H9 (cell line): ENCODE measurements around the gene SLC16A2. TPM values are rescaled to one million over a fixed set of nuclear protein-coding genes. Genes with fewer than 3 reads are reported as not detected.

Experiments
- DNase-seq: peaks from one replicate; pipeline ENCODE4 v3.0.0-alpha.2; 2017
- H2AFZ ChIP-seq: one replicate; pipeline ENCODE4 v1.6.1; 2013; ENCODE audit warnings: mild to moderate bottlenecking, low read length, control low read depth, moderate library complexity
- H2AK5ac ChIP-seq: 2 replicates; pipeline ENCODE4 v1.6.1; 2013; ENCODE audit warnings: low read length, control low read depth, mixed read lengths; ENCODE audit not compliant: insufficient read length
- H2BK120ac ChIP-seq: one replicate; pipeline ENCODE4 v1.6.1; 2013; ENCODE audit warnings: low read depth, mild to moderate bottlenecking, low read length, control low read depth, inconsistent platforms; ENCODE audit not compliant: poor library complexity, severe bottlenecking
- H2BK12ac ChIP-seq: 2 replicates; pipeline ENCODE4 v1.6.1; 2013; ENCODE audit warnings: low read length, control low read depth, mixed read lengths, low read depth; ENCODE audit not compliant: insufficient read length
- H2BK15ac ChIP-seq: 2 replicates; pipeline ENCODE4 v1.6.1; 2013; ENCODE audit warnings: low read depth, low read length, control low read depth
- H2BK20ac ChIP-seq: one replicate; pipeline ENCODE4 v1.6.1; 2013; ENCODE audit warnings: low read depth, mild to moderate bottlenecking, low read length, control low read depth, inconsistent platforms; ENCODE audit not compliant: poor library complexity, severe bottlenecking
- H2BK5ac ChIP-seq: 2 replicates; pipeline ENCODE4 v1.6.1; 2013; ENCODE audit warnings: low read length, control low read depth, mixed read lengths; ENCODE audit not compliant: insufficient read length
- H3K14ac ChIP-seq: 2 replicates; pipeline ENCODE4 v1.6.1; 2013; ENCODE audit warnings: low read length, control low read depth; ENCODE audit not compliant: insufficient read depth
- H3K18ac ChIP-seq: 2 replicates; pipeline ENCODE4 v1.6.1; 2013; ENCODE audit warnings: low read depth, mild to moderate bottlenecking, mixed read lengths, low read length, control low read depth; ENCODE audit not compliant: insufficient read length
- H3K23ac ChIP-seq: 2 replicates; pipeline ENCODE4 v1.6.1; 2013; ENCODE audit warnings: low read length, control low read depth, mixed read lengths, low read depth; ENCODE audit not compliant: insufficient read length
- H3K23me2 ChIP-seq: 2 replicates; pipeline ENCODE4 v1.6.1; 2013; ENCODE audit warnings: low read depth, mild to moderate bottlenecking, mixed read lengths, low read length, control low read depth; ENCODE audit not compliant: insufficient read length, poor library complexity, severe bottlenecking
- H3K27ac ChIP-seq: 2 replicates; pipeline ENCODE4 v1.5.1; 2013; ENCODE audit warnings: low read length, control low read depth, mixed read lengths, low read depth; ENCODE audit not compliant: insufficient read length
- H3K27me3 ChIP-seq: 2 replicates; pipeline ENCODE4 v1.6.1; 2013; ENCODE audit warnings: low read length, control low read depth, inconsistent platforms; ENCODE audit not compliant: insufficient read depth
- H3K4ac ChIP-seq: 2 replicates; pipeline ENCODE4 v1.6.1; 2013; ENCODE audit warnings: low read depth, mild to moderate bottlenecking, control low read depth, inconsistent platforms, low read length, moderate library complexity
- H3K4me1 ChIP-seq: 2 replicates; pipeline ENCODE4 v1.6.1; 2013; ENCODE audit warnings: low read length, control low read depth, inconsistent platforms; ENCODE audit not compliant: insufficient read depth
- H3K4me2 ChIP-seq: 2 replicates; pipeline ENCODE4 v1.6.1; 2013; ENCODE audit warnings: low read length, control low read depth, mixed read lengths; ENCODE audit not compliant: insufficient read length, insufficient read depth
- H3K56ac ChIP-seq: 2 replicates; pipeline ENCODE4 v1.6.1; 2013; ENCODE audit warnings: low read depth, mild to moderate bottlenecking, mixed read lengths, low read length, control low read depth; ENCODE audit not compliant: insufficient read length
- H3K79me1 ChIP-seq: 2 replicates; pipeline ENCODE4 v1.6.1; 2013; ENCODE audit warnings: low read depth, mild to moderate bottlenecking, moderate library complexity, low read length, control low read depth, inconsistent platforms; ENCODE audit not compliant: insufficient read depth, poor library complexity, severe bottlenecking
- H3K79me2 ChIP-seq: 2 replicates; pipeline ENCODE4 v1.6.1; 2013; ENCODE audit warnings: low read length, control low read depth, inconsistent platforms; ENCODE audit not compliant: insufficient read depth
- H3K9ac ChIP-seq: 2 replicates; pipeline ENCODE4 v1.6.1; 2013; ENCODE audit warnings: low read length, control low read depth, mixed read lengths; ENCODE audit not compliant: insufficient read length; ENCODE audit errors: extremely low read depth
- H3K9me3 ChIP-seq: one replicate; pipeline ENCODE4 v1.6.1; 2013; ENCODE audit warnings: low read depth, low read length, inconsistent platforms; ENCODE audit not compliant: control insufficient read depth
- H3T11ph ChIP-seq: one replicate; pipeline ENCODE4 v1.6.1; 2013; ENCODE audit warnings: mild to moderate bottlenecking, low read length, control low read depth, inconsistent platforms
- H4K20me1 ChIP-seq: one replicate; pipeline ENCODE4 v1.6.1; 2013; ENCODE audit not compliant: control insufficient read depth, insufficient read length, insufficient read depth
- H4K5ac ChIP-seq: 2 replicates; pipeline ENCODE4 v1.6.1; 2013; ENCODE audit warnings: low read depth, mild to moderate bottlenecking, mixed read lengths, low read length, control low read depth; ENCODE audit not compliant: insufficient read length
- H4K8ac ChIP-seq: replicated peaks from 2 replicates; pipeline ENCODE4 v1.6.1; 2013; ENCODE audit warnings: low read length, control low read depth, mixed read lengths, low read depth; ENCODE audit not compliant: insufficient read length
- H4K91ac ChIP-seq: 2 replicates; pipeline ENCODE4 v1.6.1; 2013; ENCODE audit warnings: low read depth, mild to moderate bottlenecking, moderate library complexity, mixed read lengths, low read length, control low read depth; ENCODE audit not compliant: insufficient read length
- H3K27ac Mint-ChIP-seq, 3 experiments: 2 replicates in 2 of 3; 3 replicates in 1 of 3; pipeline ENCODE4 v1.8.0; 2020 to 2021; ENCODE audit warnings: mixed read lengths in 3 of 3, mild to moderate bottlenecking in 1 of 3, moderate library complexity in 1 of 3
- H3K27me3 Mint-ChIP-seq: 2 replicates; pipeline ENCODE4 v1.8.0; 2021; ENCODE audit warnings: low read depth, mild to moderate bottlenecking, moderate library complexity, mixed read lengths
- H3K36me3 Mint-ChIP-seq, 3 experiments: 2 replicates in 2 of 3; 3 replicates in 1 of 3; pipeline ENCODE4 v1.8.0; 2020 to 2021; ENCODE audit warnings: low read depth in 3 of 3, mixed read lengths in 3 of 3; ENCODE audit not compliant: insufficient read depth in 1 of 3
- H3K4me1 Mint-ChIP-seq, 2 experiments: 2 replicates each; pipeline ENCODE4 v1.8.0; 2020; ENCODE audit warnings: mixed read lengths in 2 of 2
- H3K4me3 Mint-ChIP-seq, 2 experiments: 2 replicates in 1 of 2; 3 replicates in 1 of 2; pipeline ENCODE4 v1.8.0; 2020 to 2021; ENCODE audit warnings: mild to moderate bottlenecking in 2 of 2, mixed read lengths in 2 of 2, moderate library complexity in 1 of 2
- H3K9me3 Mint-ChIP-seq, 2 experiments: 2 replicates in 1 of 2; 3 replicates in 1 of 2; pipeline ENCODE4 v1.8.0; 2020; ENCODE audit warnings: mild to moderate bottlenecking in 2 of 2, mixed read lengths in 2 of 2, moderate library complexity in 1 of 2
- WGBS: extraction: QIAGEN DNeasy Blood & Tissue Kit; methylation state at CpG from one replicate; pipeline ENCODE4 v1.1.7; 2013; ENCODE audit warnings: missing lambda C conversion rate, low lambda C conversion rate, mixed read lengths; ENCODE audit not compliant: insufficient read length; ENCODE audit errors: extremely low coverage; 5-methylcytosine and 5-hydroxymethylcytosine counted together
- total RNA-seq: library from RNA; stranded (reverse); gene quantifications from 2 replicates; pipeline ENCODE4 v1.2.1, GENCODE V29; 2021
- TF ChIP-seq, protein P1 (sequence below): fragments of 200-600 bp; sonication (generic); conservative IDR thresholded peaks from 3 replicates; pipeline ENCODE4 v1.8.0; 2021; ENCODE audit warnings: antibody characterized with exemption, mild to moderate bottlenecking

SLC16A2 gene
- total RNA-seq, 1 experiment from 2014 or later: 17.1 TPM

DNA sequence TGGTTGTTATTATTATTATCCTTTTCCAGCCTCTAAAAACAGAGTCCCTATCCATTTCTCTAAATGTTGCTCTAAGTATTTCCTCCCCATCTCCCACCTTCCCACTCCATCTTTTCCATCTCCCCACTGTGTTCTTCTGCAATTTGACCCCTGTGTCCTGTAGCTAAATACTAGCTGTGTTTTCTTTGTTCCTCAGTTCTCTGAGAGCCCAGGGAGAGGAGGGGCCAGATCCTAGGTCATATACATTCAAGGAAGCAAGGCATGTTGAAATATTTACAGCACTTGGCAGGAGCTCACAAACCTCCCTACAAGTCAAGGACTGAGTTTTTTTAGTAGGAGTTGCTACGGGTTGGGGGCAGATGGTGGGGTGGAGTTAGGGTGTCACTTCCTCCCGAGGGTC is 10.5 kb downstream of the SLC16A2 start:
- H4K8ac ChIP-seq: no peak overlapping the region
- H3K4me3 Mint-ChIP-seq: peak overlapping the region; percentile 15 to 24; a peak in 4 of 5 replicates
- no peak overlapping the region for H3K9ac ChIP-seq
- H3K27ac ChIP-seq: no peak overlapping the region
- peaks cover 23 to 26% of the 10 kb centered on the region in 2 experiments for H3K9me3 Mint-ChIP-seq
- no peak overlapping the region for H3K4ac ChIP-seq
- H3K79me1 ChIP-seq: no peaks in the 10 kb centered on the region
- no peaks in the 10 kb centered on the region for H3K27me3 Mint-ChIP-seq
- H4K91ac ChIP-seq: no peak overlapping the region
- H3K23me2 ChIP-seq: no peaks in the 10 kb centered on the region
- no peak overlapping the region for H2BK5ac ChIP-seq
- H3K56ac ChIP-seq: no peak overlapping the region
- H3K23ac ChIP-seq: no peak overlapping the region
- WGBS: no CpG with 5 or more reads among the region's 2 CpGs
- no peak overlapping the region; the same call in 1 of the 2 replicates for H3K14ac ChIP-seq
- TF ChIP-seq, protein P1, sequence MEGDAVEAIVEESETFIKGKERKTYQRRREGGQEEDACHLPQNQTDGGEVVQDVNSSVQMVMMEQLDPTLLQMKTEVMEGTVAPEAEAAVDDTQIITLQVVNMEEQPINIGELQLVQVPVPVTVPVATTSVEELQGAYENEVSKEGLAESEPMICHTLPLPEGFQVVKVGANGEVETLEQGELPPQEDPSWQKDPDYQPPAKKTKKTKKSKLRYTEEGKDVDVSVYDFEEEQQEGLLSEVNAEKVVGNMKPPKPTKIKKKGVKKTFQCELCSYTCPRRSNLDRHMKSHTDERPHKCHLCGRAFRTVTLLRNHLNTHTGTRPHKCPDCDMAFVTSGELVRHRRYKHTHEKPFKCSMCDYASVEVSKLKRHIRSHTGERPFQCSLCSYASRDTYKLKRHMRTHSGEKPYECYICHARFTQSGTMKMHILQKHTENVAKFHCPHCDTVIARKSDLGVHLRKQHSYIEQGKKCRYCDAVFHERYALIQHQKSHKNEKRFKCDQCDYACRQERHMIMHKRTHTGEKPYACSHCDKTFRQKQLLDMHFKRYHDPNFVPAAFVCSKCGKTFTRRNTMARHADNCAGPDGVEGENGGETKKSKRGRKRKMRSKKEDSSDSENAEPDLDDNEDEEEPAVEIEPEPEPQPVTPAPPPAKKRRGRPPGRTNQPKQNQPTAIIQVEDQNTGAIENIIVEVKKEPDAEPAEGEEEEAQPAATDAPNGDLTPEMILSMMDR: no peak
- H3K36me3 Mint-ChIP-seq: peaks cover 0 to 4% (median 0%) of the 10 kb centered on the region in 3 experiments; a peak in 4 of 7 replicates
- H3K9me3 ChIP-seq: no peaks in the 10 kb centered on the region
- H3K4me1 Mint-ChIP-seq: peaks cover 14 to 16% of the 10 kb centered on the region in 2 experiments
- no peak overlapping the region for H2BK120ac ChIP-seq
- H3T11ph ChIP-seq: no peak overlapping the region
- H2BK20ac ChIP-seq: no peak overlapping the region
- H4K5ac ChIP-seq: no peak overlapping the region
- DNase-seq: peak; percentile 26
- H3K18ac ChIP-seq: peak overlapping the region; percentile 60
- peak overlapping the region; percentile 21 to 93 (median 89); a peak in 5 of 7 replicates for H3K27ac Mint-ChIP-seq
- no peaks in the 10 kb centered on the region for H3K27me3 ChIP-seq
- no peaks in the 10 kb centered on the region for H3K79me2 ChIP-seq
- no peak overlapping the region for H2AK5ac ChIP-seq
- H2BK15ac ChIP-seq: no peak overlapping the region
- H2AFZ ChIP-seq: no peak overlapping the region
- no peak overlapping the region for H3K4me2 ChIP-seq
- no peak overlapping the region for H2BK12ac ChIP-seq
- peaks cover 2% of the 10 kb centered on the region; the same call in 1 of the 2 replicates for H3K4me1 ChIP-seq
- no peaks in the 10 kb centered on the region for H4K20me1 ChIP-seq
